HG03064 (cell line): ENCODE data around the gene ASAH2.
"Not testable (repeated sequence)": the region's sequence is repeated elsewhere in the genome, so short reads cannot be mapped to it uniquely, and the experiment has no call there.

ENCODE experiments used
- ATAC-seq: cut with Tn5 transposase; IDR thresholded peaks from one replicate; pipeline ENCODE4 v1.9.1; 2021; ENCODE audit warnings: low read depth; ENCODE audit not compliant: unreplicated experiment

Gene ASAH2

DNA sequence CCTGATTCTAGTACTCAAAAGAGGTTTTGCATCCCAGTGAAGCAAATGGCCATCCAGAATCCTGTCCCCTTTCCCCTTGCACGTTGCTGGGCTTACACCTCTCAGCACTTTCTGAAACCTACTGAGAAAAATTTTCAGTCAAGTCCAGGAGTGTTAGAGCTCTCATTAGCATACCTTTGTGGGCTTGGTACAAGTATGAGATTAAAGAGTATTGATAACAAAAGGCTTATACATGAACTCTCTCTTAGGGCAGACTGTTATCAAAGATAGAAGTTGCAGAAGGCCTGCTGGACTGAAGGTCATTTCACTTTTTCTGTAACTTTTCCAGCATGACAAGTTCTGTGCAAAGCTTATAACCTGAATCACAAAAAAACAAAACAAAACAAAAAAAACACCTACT lies at the start of gene ASAH2:
ASAH2 (minus strand) TSS at position 123 of the 400 bp plus-strand sequence. CDS start 2,906 bp downstream, outside the sequence.
- no peak for ATAC-seq

DNA sequence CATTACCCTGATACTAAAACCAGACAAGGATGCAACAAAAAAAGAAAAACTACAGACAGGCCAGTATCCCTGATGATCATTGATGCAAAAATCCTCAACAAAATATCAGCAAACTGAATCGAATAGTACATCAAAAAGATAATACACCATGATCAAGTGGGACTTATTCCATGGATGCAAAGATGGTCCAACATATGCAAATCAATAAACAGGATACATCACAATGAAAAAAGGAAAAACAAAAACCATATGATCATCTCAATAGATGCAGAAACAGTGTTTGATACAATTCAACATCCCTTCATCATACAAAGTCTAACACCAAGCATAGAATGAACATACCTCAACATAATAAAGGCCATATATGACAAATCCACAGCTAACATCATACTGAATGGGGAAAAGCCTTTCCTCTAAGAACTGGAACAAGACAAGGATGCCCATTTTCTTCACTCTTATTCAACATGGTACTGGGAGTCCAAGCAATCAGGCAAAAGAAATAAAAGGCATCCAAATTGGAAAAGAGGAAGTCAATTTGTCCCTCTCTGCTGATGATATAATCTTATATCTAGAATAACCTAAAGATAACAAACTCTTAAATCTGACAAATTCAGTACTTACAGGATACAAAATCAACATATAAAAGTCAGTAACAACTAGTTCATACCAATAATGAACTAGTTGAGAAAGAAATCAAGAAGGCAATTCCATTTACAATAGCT lies 48.8 kb upstream of the ASAH2 start:
- no peak for ATAC-seq

DNA sequence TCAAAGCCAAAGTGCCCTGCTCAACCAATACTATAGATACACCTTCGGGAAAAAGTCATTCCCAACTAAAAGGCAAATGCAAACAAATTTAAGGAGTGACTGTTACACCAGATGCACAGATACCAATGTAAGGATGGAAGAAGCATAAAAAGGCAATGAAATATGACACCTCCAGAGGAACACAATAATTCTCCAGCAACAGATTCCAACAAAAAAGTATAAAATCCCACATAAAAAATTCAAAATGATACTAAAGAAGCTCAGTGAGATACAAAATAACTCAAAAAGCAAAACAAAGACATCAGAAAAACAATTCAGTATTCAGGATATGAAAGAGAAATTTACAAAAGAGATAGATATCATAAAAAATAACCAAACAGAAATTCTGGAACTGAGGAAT lies 44.1 kb upstream of the ASAH2 start:
- ATAC-seq = no peak

DNA sequence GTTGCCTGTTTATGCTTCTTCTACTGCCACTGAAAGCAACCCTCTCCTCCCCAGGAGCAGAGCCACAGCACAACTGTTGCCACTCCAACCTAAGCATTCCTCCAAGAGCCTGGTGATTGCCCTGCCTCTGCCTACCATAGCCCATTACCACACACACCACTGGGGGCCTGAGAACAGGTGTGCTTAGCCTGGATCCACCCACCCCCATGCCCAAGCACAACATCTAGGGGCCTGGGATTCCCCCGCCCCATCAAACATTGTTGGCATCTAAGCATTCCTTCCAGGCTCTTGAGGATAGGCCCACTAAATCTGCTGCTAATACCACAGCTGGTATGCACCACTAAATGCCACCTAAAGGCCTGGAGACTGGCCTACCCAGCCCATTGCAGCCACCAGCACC lies 43.3 kb upstream of the ASAH2 start:
- ATAC-seq = no peak

DNA sequence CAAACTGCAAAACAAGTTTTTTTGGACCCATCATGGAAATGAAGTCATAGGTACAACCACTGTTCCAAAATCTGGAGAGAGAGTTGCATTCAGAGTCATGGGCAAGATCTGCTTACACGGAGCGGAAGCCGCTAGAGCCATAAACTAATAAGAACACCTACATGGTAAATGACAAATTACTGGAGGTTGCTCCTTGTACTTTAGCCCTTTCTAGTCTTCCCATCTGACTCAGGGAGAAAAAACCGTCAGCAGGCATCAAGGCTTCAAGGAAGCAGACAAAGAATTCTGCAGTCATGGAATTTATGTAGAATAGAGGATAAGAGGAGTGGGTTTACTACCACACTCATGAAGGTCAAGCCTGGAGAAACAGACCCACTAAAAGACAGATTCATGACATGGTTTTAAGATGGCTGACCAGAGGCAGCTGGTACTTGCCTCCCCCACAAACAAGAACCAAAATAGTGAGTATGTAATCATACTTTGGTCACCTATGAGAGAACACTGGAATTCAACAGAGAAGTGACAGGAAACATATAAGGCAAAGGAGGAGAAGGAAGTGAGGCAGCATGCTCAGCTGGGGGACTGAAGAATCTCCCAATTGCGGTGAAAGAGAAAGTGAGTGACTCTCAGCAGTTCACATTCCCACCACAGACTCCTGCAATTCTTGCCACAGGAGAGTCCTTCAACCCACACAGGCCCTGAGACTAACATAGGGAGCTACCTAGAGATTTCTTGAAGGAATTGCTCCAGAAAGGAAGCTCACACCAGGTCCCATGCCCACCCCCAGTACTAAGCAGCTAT lies 42.4 kb upstream of the ASAH2 start:
- ATAC-seq = no peak

DNA sequence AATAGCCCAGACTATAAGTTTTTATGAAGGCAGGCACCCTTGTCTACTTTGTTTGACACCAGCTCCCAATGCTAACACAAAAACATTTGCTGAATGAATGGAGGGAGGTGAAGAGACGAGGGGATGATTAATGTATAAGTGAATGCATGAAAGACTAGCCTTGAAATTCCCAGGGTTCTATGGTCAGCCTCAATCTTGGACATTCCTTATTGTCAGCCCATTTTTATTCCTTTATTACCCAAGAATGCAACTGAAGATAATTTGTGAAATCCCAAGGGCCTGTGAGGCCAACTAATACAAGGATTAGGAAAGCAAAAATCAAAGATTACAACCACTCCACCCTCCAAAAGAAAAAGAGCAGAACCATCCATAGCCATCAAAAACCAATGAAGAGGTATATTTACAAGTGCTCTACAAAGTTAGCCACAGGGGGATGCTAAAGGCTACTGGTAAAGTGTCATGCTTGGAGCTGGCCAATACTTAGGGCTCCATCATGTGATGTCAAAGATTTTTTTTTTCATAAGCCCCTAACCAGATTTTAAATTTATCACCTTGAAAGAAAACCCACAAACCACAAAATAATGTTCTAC lies 40.0 kb upstream of the ASAH2 start:
- ATAC-seq = no peak

DNA sequence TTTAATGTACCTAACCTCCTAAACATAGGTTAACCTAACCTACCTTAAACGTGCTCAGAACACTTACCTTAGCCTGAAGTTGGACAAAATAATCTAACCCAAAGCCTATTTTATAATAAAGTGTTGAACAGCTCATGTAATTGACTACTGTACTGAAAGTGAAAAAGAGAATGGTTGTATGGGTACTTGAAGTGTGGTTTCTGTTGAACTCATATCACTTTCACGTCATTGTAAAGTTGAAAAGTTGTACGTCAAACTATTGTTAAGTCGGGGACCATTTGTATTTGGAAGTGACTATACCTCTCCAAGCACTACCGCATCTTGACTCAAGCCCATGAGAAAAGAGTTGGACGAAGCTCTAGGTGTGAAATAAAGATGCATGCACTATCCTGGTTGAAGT lies 37.9 kb upstream of the ASAH2 start:
- ATAC-seq = no peak

DNA sequence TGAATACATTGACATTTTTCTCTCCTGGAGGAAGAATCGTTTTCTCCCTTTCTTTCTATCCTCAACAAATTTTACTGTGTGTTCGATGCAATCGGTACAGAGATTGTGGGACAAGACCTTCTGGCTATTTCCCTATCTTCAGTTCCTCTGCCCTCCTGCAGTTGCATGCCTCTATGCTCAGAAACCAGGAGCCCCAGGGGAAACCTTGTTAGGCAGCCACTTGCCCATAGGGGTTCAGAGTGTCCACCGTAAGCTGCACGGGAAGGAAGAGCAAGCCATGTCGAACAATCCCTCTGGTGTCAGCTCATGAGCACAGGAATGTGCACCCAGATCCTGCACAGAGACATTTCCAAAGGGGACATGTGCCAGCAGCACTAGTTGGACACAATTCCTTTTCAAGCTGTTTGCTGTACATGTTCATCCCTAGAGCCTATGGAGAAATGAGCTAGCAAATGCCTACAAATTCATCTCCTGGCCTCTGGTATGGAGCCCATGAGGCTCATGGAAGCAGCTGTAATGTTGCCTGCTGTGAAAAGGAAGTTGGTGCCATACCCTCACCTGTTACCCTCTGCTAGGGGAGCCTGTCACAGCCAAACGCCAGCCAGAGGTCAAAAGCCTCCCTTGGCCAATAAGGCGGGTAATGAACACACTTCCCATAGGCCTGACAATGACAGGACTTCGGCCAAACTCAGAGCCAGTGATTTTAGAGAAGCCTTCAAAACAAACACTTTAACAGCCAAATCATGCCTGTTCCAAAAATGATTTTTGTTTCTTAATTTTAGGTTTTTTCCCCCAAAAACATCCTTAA lies 35.9 kb upstream of the ASAH2 start:
- no peak for ATAC-seq

DNA sequence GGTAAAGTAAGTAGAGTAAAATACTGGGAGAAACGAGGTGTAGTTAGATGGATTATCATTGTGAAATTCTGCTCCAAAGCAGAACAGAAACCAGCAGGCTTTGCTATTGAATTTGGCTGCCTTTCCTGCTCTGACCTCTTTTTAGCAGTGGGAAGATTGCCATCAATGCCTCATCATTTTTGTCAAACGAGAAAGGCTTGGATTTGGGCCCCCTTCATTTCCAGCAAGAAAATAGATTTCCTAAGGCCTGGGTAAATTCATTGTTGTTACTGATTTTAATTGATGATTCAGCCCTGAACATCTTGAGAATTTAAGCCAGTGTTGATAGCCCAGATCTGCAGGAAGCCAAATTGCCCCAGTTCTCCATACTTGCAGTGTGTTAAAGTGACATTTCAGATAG lies 35.2 kb upstream of the ASAH2 start:
- no peak for ATAC-seq

DNA sequence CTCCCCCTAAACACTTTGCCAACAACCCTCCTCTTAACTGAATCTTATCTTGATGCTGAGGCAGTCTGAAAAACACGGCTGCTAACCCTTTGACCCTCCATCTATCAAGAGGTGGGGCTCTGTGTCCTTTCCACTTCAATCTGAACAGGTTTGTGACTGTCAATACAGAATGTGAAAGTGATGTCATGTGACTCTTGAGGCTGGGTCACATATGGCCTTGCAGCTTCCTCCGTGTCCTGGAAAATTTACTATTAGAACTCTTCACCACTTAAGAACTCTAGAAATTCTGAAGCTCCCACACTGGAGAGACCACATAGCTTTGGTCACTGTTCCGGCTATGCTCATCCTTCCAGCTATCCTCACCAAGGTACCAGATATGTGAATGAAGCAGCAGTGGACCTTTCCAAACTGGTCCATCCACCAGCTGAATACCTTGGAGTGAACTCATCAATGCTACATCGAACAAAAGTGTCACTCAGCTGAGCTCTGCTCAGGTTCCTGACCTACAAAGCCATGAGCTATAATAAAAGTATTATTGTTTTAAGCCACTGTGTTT lies 30.7 kb upstream of the ASAH2 start:
- no peak for ATAC-seq

DNA sequence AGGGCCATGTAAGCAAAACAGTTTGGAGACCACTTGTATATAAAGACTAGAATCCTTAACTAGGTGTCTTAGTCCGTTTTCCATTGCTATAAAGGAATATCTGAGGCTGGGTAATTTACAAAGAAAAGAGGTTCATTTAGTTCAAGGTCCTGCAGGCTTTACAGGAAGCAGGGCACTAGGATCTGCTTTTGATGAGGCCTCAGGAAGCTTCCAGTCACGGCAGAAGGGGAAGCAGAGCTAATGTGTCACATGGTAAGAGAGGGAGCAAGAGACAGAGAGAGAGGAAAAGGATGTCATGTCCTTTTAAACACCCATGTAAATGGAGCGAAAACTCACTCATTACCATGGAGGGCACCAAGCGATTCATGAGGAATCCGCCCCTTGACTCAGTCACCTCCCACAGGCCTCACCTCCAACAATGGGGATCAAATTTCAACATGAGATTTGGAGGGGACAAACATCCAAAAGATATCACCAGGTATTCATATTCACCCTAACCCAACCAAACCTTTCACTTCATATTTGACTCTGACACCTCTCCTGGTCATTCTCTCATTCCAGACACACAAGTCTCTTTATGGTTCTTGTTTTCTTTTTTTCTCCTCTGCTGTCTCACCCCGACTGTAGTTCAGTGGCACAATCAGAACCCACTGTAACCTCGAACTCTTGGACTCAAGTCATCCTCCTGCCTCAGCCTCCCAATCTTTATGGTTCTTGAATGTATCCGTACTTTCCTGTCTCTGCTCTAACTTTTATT lies 30.1 kb upstream of the ASAH2 start:
- no peak for ATAC-seq

DNA sequence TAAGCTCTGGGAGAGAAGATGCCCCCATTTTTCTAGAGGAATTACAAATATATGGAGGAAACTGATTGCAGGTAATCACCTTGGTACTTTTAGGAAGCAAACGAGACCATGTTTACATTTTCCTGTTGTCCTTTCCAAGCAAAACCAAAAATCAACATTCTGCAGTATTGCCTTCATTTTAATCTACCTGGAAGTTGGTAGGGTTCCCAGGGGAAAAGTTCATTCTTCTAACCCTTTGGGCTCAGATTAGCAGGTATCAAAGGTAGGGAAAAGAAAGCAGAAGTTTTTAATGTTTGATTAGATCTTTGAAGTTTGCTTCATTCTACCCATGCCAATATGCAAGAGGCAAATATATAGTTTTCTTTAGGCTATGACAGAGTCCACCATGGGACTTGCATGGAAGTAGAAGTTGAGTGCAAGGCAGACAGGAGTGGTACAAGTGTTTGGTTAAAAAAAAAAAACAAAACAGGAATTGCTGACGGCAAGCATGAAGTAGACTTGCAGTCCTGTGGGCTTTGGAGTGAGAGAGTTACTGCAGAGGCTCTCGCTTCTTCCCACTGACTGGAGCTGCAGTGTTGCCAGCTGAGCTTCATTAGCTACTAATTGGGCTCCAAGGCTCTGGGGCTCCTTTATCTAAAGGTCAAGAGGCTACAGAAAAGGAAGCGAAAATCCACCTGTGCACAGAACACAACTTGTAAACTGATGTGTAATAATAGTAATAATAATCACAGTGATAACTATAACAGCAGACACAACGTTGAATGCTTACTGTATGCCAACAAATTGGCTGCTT lies 28.9 kb upstream of the ASAH2 start:
- ATAC-seq = no peak

DNA sequence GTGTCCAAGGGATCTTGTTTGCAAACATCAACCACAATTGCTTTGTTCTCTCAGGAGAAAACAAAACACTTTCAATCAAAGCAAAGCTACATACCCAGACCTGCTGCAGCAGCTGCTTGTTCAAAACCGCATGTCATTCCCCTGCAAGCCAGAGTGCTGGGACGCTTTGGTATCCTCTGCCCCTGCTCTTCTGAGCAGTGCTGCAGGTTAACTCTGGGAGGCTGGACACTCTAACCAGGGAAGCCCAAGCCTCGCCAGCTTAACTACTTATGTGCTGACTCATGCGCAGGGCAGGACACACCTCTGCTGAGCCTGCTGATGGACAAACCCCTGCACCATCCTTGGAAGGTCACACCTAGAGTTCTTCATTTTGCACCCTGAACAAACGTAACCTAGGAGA lies 28.2 kb upstream of the ASAH2 start:
- no peak for ATAC-seq

DNA sequence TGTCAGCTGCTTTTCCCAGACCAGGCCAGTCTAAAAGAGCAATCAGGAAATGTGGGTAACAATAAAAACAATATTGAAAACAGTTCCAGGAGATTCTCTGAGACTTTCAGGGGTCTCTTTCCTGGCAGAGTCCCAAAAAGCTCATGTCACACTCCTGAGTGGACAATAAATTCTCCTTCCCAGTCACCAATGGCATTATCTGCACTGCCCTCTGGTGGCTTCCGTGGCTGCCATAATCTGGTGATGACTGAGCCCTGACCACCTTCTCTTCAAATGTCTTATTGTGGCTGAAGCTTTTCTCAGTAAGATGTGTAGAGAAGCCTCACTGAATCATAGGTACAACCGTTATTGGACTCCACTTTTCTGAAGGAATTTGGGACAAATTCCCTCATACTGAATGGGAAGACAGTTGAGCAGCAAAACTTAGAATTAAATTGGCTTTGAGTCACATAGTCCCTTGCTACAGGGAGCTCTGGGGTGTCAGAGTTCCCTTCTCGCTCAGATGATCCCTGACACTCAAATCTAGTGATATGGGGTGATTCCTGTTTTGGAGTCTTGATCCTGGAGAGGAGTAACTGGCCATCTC lies 24.4 kb upstream of the ASAH2 start:
- ATAC-seq = no peak

DNA sequence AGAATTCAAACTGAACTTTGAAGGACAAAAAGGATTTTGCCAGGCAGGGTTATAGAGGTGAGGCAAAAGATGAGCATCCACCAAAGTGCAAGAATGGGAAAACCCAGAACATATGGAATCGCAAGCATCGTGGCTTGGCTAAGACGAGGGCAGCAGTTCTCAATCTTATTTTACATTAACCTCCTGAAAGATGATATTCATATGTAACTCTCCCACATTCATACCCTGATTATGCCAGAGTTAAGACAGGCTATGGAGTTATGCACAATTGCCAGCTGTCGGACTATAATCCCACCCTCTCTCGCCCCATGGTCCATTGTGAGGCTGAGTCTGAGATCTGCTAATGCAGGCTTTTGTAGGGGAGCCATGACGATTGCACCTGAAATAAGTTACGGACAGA lies 21.2 kb upstream of the ASAH2 start:
- no peak for ATAC-seq

DNA sequence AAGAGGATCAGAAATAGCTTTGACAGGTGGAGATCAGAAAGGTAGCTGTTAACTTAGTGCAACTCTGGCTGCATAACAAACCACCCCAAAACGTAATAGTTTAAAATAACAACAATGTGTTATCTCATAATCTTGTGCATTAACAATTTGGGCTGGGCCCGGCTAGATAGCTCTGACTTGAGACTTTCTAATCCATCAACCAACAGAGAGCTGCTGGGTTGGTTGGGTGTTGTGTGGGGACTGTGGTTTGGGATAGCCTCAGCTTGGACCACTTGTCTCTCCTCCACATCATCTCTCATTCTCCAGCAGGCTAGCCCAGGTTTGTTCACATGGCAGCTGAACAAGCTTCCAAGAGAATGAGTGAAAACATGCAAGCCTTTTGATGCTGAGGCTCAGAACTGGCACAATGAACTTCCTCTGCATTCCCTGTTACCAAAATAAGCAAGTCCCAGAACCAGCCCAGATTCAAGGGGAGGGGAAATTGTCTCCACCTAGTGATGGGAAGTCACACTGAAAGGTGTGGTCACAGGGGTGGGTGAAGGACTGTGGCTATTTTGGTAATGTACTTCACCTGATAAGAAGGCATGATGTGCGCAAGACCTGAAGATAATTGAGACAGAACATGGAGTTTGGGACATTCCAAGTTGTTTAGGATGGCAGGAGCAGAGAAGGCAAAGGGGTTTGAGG lies 20.4 kb upstream of the ASAH2 start:
- no peak for ATAC-seq

DNA sequence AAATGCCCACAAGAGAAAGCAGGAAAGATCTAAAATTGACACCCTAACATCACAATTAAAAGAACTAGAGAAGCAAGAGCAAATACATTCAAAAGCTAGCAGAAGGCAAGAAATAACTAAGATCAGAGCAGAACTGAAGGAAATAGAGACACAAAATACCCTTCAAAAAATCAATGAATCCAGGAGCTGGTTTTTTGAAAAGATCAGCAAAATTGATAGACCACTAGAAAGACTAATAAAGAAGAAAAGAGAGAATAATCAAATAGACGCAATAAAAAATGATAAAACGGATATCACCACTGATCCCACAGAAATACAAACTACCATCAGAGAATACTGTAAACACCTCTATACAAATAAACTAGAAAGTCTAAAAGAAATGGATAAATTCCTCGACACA lies 16.6 kb upstream of the ASAH2 start:
- not testable (repeated sequence) for ATAC-seq

DNA sequence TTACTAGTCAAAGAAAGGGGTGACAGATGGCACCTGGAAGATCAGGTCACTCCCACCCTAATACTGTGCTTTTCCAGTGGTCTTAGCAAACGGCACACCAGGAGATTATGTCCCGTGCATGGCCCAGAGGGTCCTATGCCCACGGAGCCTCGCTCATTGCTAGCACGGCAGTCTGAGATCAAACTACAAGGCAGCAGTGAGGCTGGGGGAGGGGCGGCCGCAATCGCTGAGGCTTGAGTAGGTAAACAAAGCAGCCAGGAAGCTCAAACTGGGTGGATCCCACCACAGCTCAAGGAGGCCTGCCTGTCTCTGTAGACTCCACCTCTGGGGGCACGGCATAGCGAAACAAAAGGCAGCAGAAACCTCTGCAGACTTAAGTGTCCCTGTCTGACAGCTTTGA lies 11.3 kb upstream of the ASAH2 start:
- ATAC-seq = not testable (repeated sequence)
